HUES64 (cell line): ENCODE measurements around the gene RCAN2.
"Not testable (repeated sequence)": the region's sequence is repeated elsewhere in the genome, so short reads cannot be mapped to it uniquely, and the experiment has no call there.

Experiments
- H3K27ac ChIP-seq: 2 replicates; pipeline ENCODE4 v1.7.0; 2013; ENCODE audit warnings: low read depth, low read length, inconsistent platforms
- H3K27me3 ChIP-seq: 2 replicates; pipeline ENCODE4 v1.6.1; 2013; ENCODE audit warnings: mild to moderate bottlenecking, low read length; ENCODE audit not compliant: insufficient read depth
- H3K36me3 ChIP-seq: 2 replicates; pipeline ENCODE4 v1.6.1; 2013; ENCODE audit warnings: mild to moderate bottlenecking, low read length; ENCODE audit not compliant: insufficient read depth
- H3K4me1 ChIP-seq: 2 replicates; pipeline ENCODE4 v1.6.1; 2013; ENCODE audit warnings: mild to moderate bottlenecking, low read length, moderate library complexity; ENCODE audit not compliant: insufficient read depth
- H3K4me3 ChIP-seq: 2 replicates; pipeline ENCODE4 v1.5.1; 2013; ENCODE audit warnings: mild to moderate bottlenecking, low read length, moderate library complexity
- H3K9ac ChIP-seq: 2 replicates; pipeline ENCODE4 v1.6.1; 2013; ENCODE audit warnings: mild to moderate bottlenecking, low read depth, low read length
- H3K9me3 ChIP-seq: 2 replicates; pipeline ENCODE4 v1.6.1; 2013; ENCODE audit warnings: low read depth, low read length; ENCODE audit not compliant: insufficient read depth
- WGBS: fragments of 150-250, 120-280 bp; methylation state at CpG from one replicate; pipeline ENCODE4 v1.1.7; 2013; ENCODE audit warnings: missing lambda C conversion rate; 5-methylcytosine and 5-hydroxymethylcytosine counted together

The RCAN2 gene

DNA sequence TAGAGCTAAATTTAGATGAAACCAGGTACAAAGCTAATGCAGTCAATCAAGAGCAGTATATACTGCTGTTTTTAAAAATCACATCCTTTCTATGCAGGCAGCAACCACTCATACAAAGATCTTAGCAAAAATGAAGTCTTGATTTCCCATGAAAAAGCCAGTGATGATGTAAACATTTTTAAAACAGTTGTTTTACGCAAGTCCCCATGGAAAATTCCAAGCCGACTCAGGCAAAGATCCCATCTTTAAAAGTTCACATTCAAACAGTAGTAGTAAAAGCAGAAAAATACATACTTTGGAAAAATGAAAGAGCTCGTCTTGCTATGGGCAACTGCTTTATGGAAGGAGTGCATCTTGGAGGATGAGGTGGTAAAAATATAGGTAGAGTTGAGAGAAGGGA lies 84.0 kb downstream of the RCAN2 start:
- no peaks in the 10 kb centered on the region for H3K36me3 ChIP-seq
- H3K4me1 ChIP-seq: no peaks in the 10 kb centered on the region
- 92% methylated on average over 2 of the region's 3 CpGs for WGBS
- H3K4me3 ChIP-seq: no peak overlapping the region
- no peak overlapping the region for H3K9ac ChIP-seq
- H3K9me3 ChIP-seq: no peaks in the 10 kb centered on the region
- H3K27ac ChIP-seq: no peak overlapping the region
- H3K27me3 ChIP-seq: no peaks in the 10 kb centered on the region

DNA sequence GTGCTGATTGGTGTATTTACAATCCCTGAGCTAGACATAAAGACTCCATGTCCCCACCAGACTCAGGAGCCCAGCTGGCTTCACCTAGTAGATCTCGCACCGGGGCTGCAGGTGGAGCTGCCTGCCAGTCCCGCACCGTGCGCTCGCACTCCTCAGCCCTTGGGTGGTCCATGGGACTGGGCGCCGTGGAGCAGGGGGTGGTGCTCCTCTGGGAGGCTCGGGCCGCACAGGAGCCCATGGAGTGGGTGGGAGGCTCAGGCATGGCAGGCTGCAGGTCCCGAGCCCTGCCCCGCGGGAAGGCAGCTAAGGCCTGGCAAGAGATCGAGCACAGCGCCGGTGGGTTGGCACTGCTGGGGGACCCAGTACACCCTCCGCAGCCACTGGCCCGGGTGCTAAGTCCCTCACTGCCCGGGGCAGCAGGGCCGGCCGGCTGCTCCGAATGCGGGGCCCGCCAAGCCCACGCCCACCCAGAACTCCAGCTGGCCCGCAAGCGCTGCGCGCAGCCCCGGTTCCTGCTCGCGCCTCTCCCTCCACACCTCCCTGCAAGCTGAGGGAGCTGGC lies 85.5 kb downstream of the RCAN2 start:
- H3K27me3 ChIP-seq, H3K27ac ChIP-seq, H3K9me3 ChIP-seq, H3K4me1 ChIP-seq, H3K4me3 ChIP-seq, H3K9ac ChIP-seq, H3K36me3 ChIP-seq: not testable (repeated sequence)
- 98% methylated on average over 26 of the region's 32 CpGs for WGBS

GRCh38 chr6:46400898-46401297 lies 90.4 kb downstream of the RCAN2 start:
- Histone ChIP-seq H3K4me1 (no peaks in the 10 kb centered on the region), H3K27me3 (no peaks in the 10 kb centered on the region), H3K4me3 (no peak overlapping the region), H3K9me3 (no peaks in the 10 kb centered on the region), H3K36me3 (no peaks in the 10 kb centered on the region), H3K27ac (no peak overlapping the region), H3K9ac (no peak overlapping the region)
- WGBS: 100% methylated on average over 1 of the region's 1 CpG

DNA sequence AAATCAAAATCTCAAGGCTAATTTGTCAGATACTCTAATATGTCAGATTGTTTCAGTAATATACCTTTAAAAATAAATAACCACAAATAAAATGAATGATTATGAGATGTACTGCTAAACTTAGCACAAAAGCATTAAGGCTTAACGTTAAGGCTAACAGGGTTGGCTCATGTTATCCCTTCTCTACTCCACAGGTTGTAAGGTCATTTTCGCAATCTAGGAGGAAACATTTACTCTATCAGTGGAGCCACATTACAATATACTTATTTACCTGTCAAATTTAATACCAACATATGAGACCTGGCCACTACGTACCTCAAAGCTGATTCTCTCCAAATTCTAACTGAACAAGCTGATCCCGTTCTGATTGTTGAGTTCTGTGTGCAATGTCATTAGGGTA lies 95.7 kb downstream of the RCAN2 start:
- Histone ChIP-seq H3K4me1 (no peaks in the 10 kb centered on the region), H3K4me3 (no peak overlapping the region), H3K27me3 (no peaks in the 10 kb centered on the region), H3K9me3 (no peaks in the 10 kb centered on the region), H3K36me3 (no peaks in the 10 kb centered on the region), H3K9ac (no peak overlapping the region), H3K27ac (no peak overlapping the region)
- 93% methylated on average over 4 of the region's 4 CpGs for WGBS

DNA sequence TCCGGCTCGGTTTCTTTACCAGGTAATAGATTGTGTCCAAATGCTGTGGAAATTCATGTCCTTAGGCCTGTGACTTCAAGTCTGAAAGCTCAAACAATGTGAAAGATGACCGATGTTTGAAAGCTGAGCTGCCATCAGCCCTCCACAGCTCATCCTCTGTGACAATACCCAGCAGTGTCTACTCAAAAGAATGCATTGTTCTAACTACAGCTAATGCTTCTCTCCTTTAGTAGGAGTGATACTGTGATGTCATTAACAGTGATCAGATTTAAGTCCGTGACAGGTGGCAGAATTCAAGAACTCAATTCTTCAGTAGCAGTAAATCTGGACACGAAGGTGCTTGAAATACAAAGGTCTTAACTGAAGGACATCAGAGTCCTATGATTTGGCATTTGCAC lies 97.3 kb downstream of the RCAN2 start:
- Histone ChIP-seq H3K4me1 (no peaks in the 10 kb centered on the region), H3K9ac (no peak overlapping the region), H3K36me3 (no peaks in the 10 kb centered on the region), H3K27ac (no peak overlapping the region), H3K9me3 (no peaks in the 10 kb centered on the region), H3K4me3 (no peak overlapping the region), H3K27me3 (no peaks in the 10 kb centered on the region)
- WGBS: 93% methylated on average over 5 of the region's 5 CpGs

- Histone ChIP-seq H3K4me3 (no peak overlapping the region), H3K36me3 (no peaks in the 10 kb centered on the region), H3K9ac (no peak overlapping the region), H3K27me3 (no peaks in the 10 kb centered on the region), H3K4me1 (no peaks in the 10 kb centered on the region), H3K9me3 (no peaks in the 10 kb centered on the region), H3K27ac (no peak overlapping the region)
- 88% methylated on average over 1 of the region's 2 CpGs for WGBS
Measured at GRCh38 chr6:46393161-46393939, 97.9 kb downstream of the RCAN2 start.

GRCh38 chr6:46392294-46392693 lies 99.0 kb downstream of the RCAN2 start:
- H3K27ac ChIP-seq: no peak overlapping the region
- no peaks in the 10 kb centered on the region for H3K9me3 ChIP-seq
- H3K36me3 ChIP-seq: no peaks in the 10 kb centered on the region
- no peak overlapping the region for H3K9ac ChIP-seq
- no peaks in the 10 kb centered on the region for H3K4me1 ChIP-seq
- H3K4me3 ChIP-seq: no peak overlapping the region
- H3K27me3 ChIP-seq: no peaks in the 10 kb centered on the region
- WGBS: 100% methylated on average over 1 of the region's 1 CpG

DNA sequence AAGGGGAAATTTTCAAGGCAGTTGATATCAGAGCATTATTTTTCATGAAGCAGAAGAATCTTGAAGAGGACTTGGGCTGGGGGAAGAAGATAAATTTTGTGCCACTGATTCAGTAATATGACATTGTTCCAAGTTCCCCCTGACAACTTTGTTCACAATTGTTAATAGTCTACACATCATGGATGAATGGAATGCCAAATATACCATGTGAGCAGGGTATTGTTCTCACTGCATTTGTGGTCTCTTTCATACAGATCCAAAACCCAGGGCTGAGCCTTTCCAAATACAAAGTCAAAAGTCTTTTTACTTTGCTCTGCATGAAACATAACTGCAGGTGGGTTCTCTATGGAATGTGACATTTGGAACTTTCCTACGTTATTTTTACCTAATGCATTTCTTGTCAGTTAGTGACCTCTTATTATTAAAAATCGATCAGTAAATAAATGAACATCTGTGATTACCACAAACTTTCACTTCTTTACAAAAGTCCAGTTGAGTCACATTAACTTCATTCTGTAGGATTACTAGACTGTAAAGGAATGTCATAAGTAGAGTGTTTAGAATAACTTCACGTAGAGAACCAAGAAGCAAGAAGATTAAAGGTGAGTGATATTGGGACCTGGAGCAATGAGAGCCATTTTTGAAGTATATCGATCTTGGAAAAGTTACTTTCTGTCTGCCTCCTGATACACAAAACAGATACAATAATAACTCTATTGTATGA lies 100.9 kb downstream of the RCAN2 start:
- no peaks in the 10 kb centered on the region for H3K9me3 ChIP-seq
- H3K9ac ChIP-seq: no peak overlapping the region
- H3K4me3 ChIP-seq: no peak overlapping the region
- no peak overlapping the region for H3K27ac ChIP-seq
- no peaks in the 10 kb centered on the region for H3K4me1 ChIP-seq
- H3K36me3 ChIP-seq: no peaks in the 10 kb centered on the region
- H3K27me3 ChIP-seq: no peaks in the 10 kb centered on the region
- 95% methylated on average over 3 of the region's 4 CpGs for WGBS

GRCh38 chr6:46387728-46388127 lies 103.5 kb downstream of the RCAN2 start:
- H3K4me1 ChIP-seq, H3K4me3 ChIP-seq, H3K9ac ChIP-seq, H3K27ac ChIP-seq, H3K36me3 ChIP-seq, H3K9me3 ChIP-seq, H3K27me3 ChIP-seq: not testable (repeated sequence)
- 98% methylated on average over 4 of the region's 5 CpGs for WGBS

DNA sequence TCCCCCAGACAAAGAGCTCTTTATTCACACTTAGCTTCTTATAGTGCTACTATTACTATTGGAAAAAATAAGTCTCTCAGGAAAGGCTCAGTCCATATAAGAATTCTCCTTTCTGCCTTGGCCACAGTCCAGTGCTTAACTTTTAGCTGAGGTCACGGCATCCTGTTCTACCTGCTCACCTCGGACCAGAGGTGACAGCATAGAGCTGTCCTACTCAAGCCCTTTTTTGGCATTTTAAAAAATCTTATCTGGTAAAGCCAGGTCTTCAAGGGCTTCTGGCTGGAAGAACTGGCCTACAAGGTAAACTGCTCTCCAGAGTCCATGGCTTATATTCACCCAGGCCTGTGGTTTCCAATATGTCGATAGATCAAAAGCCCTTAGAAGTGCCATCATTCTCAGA lies 109.7 kb downstream of the RCAN2 start:
- Histone ChIP-seq H3K9ac (no peak overlapping the region), H3K4me1 (peaks cover 12% of the 10 kb centered on the region; the same call in 1 of the 2 replicates), H3K36me3 (no peaks in the 10 kb centered on the region), H3K9me3 (no peaks in the 10 kb centered on the region), H3K27me3 (no peaks in the 10 kb centered on the region), H3K27ac (no peak overlapping the region), H3K4me3 (no peak overlapping the region)
- 96% methylated on average over 3 of the region's 3 CpGs for WGBS

- WGBS: 96% methylated on average over 2 of the region's 2 CpGs
- Histone ChIP-seq H3K36me3 (no peaks in the 10 kb centered on the region), H3K9ac (no peak overlapping the region), H3K9me3 (no peaks in the 10 kb centered on the region), H3K27me3 (no peaks in the 10 kb centered on the region), H3K4me3 (no peak overlapping the region), H3K4me1 (peaks cover 12% of the 10 kb centered on the region; the same call in 1 of the 2 replicates), H3K27ac (no peak overlapping the region)
Measured at GRCh38 chr6:46381057-46381456, 110.2 kb downstream of the RCAN2 start.
